Effector memory CD4-positive, alpha-beta T cell (primary cell): Measurements from ENCODE around the gene ZNF280B.

Experiments
- DNase-seq, 3 donors: peaks; one replicate each; pipeline ENCODE4 v3.0.0-alpha.2; 2020
- H3K27ac ChIP-seq: 2 replicates; pipeline ENCODE4 v1.7.0; 2013; ENCODE audit warnings: mild to moderate bottlenecking, low read length, moderate library complexity; ENCODE audit not compliant: insufficient read depth, poor library complexity, severe bottlenecking
- H3K27me3 ChIP-seq: replicated peaks from 2 replicates; pipeline ENCODE4 v1.7.0; 2013; ENCODE audit warnings: mild to moderate bottlenecking, low read length; ENCODE audit not compliant: insufficient read depth, control insufficient read depth, poor library complexity, severe bottlenecking
- H3K36me3 ChIP-seq: 2 replicates; pipeline ENCODE4 v1.7.0; 2013; ENCODE audit warnings: mild to moderate bottlenecking, low read length, moderate library complexity; ENCODE audit not compliant: control insufficient read depth, insufficient read depth
- H3K4me1 ChIP-seq: 2 replicates; pipeline ENCODE4 v1.7.0; 2013; ENCODE audit warnings: low read length, mild to moderate bottlenecking; ENCODE audit not compliant: control insufficient read depth, insufficient read depth, poor library complexity, severe bottlenecking
- H3K4me3 ChIP-seq: 2 replicates; pipeline ENCODE4 v1.7.0; 2013; ENCODE audit warnings: low read length, low read depth, mild to moderate bottlenecking; ENCODE audit not compliant: insufficient read depth, poor library complexity, severe bottlenecking
- H3K9me3 ChIP-seq: 2 replicates; pipeline ENCODE4 v1.7.0; 2013; ENCODE audit warnings: mild to moderate bottlenecking, low read length, moderate library complexity; ENCODE audit not compliant: control insufficient read depth

The ZNF280B gene

GRCh38 chr22:22550789-22551434 lies 42.4 kb upstream of the ZNF280B start:
- H3K4me1 ChIP-seq: no peaks in the 10 kb centered on the region
- no peaks in the 10 kb centered on the region for H3K9me3 ChIP-seq
- no peak for DNase-seq
- H3K36me3 ChIP-seq: no peaks in the 10 kb centered on the region
- H3K27ac ChIP-seq: no peak overlapping the region
- H3K4me3 ChIP-seq: no peak overlapping the region
- no peaks in the 10 kb centered on the region for H3K27me3 ChIP-seq

GRCh38 chr22:22548910-22549309 lies 40.4 kb upstream of the ZNF280B start:
- Histone ChIP-seq H3K9me3 (no peaks in the 10 kb centered on the region), H3K4me3 (no peak overlapping the region), H3K27me3 (no peaks in the 10 kb centered on the region), H3K36me3 (no peaks in the 10 kb centered on the region), H3K27ac (no peak overlapping the region), H3K4me1 (no peaks in the 10 kb centered on the region)
- no peak for DNase-seq

- Histone ChIP-seq H3K9me3 (no peaks in the 10 kb centered on the region), H3K27ac (no peak overlapping the region)
Observed at GRCh38 chr22:22548317-22548716, 39.8 kb upstream of the ZNF280B start.

GRCh38 chr22:22547692-22548300 lies 39.3 kb upstream of the ZNF280B start:
- Histone ChIP-seq H3K27me3 (no peaks in the 10 kb centered on the region), H3K9me3 (no peaks in the 10 kb centered on the region), H3K36me3 (no peaks in the 10 kb centered on the region), H3K27ac (no peak overlapping the region), H3K4me1 (no peaks in the 10 kb centered on the region), H3K4me3 (no peak overlapping the region)
- DNase-seq: no peak

More at GRCh38 chr22:22548317-22548716, 39.8 kb upstream of the ZNF280B start:
- Histone ChIP-seq H3K36me3 (no peaks in the 10 kb centered on the region), H3K4me3 (no peak overlapping the region), H3K27me3 (no peaks in the 10 kb centered on the region), H3K4me1 (no peaks in the 10 kb centered on the region)
- DNase-seq: no peak

GRCh38 chr22:22547226-22547625 lies 38.7 kb upstream of the ZNF280B start:
- Histone ChIP-seq H3K27me3 (no peaks in the 10 kb centered on the region), H3K27ac (no peak overlapping the region)

GRCh38 chr22:22546490-22546889 lies 37.9 kb upstream of the ZNF280B start:
- no peaks in the 10 kb centered on the region for H3K36me3 ChIP-seq
- DNase-seq: no peak
- no peak overlapping the region for H3K27ac ChIP-seq
- no peaks in the 10 kb centered on the region for H3K4me1 ChIP-seq
- H3K27me3 ChIP-seq: no peaks in the 10 kb centered on the region
- H3K4me3 ChIP-seq: no peak overlapping the region
- H3K9me3 ChIP-seq: no peaks in the 10 kb centered on the region

More at GRCh38 chr22:22547226-22547625, 38.7 kb upstream of the ZNF280B start:
- Histone ChIP-seq H3K4me1 (no peaks in the 10 kb centered on the region), H3K36me3 (no peaks in the 10 kb centered on the region), H3K9me3 (no peaks in the 10 kb centered on the region), H3K4me3 (no peak overlapping the region)
- DNase-seq: no peak

- no peaks in the 10 kb centered on the region for H3K4me1 ChIP-seq
- H3K36me3 ChIP-seq: no peaks in the 10 kb centered on the region
- no peaks in the 10 kb centered on the region for H3K9me3 ChIP-seq
- no peaks in the 10 kb centered on the region for H3K27me3 ChIP-seq
- no peak overlapping the region for H3K27ac ChIP-seq
- no peak overlapping the region for H3K4me3 ChIP-seq
- no peak for DNase-seq
Observed at GRCh38 chr22:22545084-22545483, 36.5 kb upstream of the ZNF280B start.

- no peak for DNase-seq
- H3K27me3 ChIP-seq: no peaks in the 10 kb centered on the region
- H3K4me3 ChIP-seq: no peak overlapping the region
- H3K27ac ChIP-seq: no peak overlapping the region
- no peaks in the 10 kb centered on the region for H3K9me3 ChIP-seq
- no peaks in the 10 kb centered on the region for H3K36me3 ChIP-seq
- no peaks in the 10 kb centered on the region for H3K4me1 ChIP-seq
Observed at GRCh38 chr22:22538226-22538989, 29.9 kb upstream of the ZNF280B start.

- H3K27ac ChIP-seq: no peak overlapping the region
- no peaks in the 10 kb centered on the region for H3K36me3 ChIP-seq
- no peak overlapping the region for H3K4me3 ChIP-seq
- H3K9me3 ChIP-seq: no peaks in the 10 kb centered on the region
- no peaks in the 10 kb centered on the region for H3K4me1 ChIP-seq
- no peaks in the 10 kb centered on the region for H3K27me3 ChIP-seq
- no peak for DNase-seq
Observed at GRCh38 chr22:22536916-22537315, 28.4 kb upstream of the ZNF280B start.

- H3K27ac ChIP-seq: no peak overlapping the region
- DNase-seq: no peak
Observed at GRCh38 chr22:22536515-22536914, 28.0 kb upstream of the ZNF280B start.

More at GRCh38 chr22:22536515-22536914, 28.0 kb upstream of the ZNF280B start:
- no peaks in the 10 kb centered on the region for H3K4me1 ChIP-seq
- no peaks in the 10 kb centered on the region for H3K36me3 ChIP-seq
- H3K27me3 ChIP-seq: no peaks in the 10 kb centered on the region
- H3K4me3 ChIP-seq: no peak overlapping the region
- H3K9me3 ChIP-seq: no peaks in the 10 kb centered on the region
